ENCODE measurements around the gene RBM23.
A peak's percentile ranks its signal among the peaks of the same experiment; 100 is the strongest.
"Not testable (repeated sequence)": the region's sequence is repeated elsewhere in the genome, so short reads cannot be mapped to it uniquely, and the experiment has no call there.

The RBM23 gene

DNA sequence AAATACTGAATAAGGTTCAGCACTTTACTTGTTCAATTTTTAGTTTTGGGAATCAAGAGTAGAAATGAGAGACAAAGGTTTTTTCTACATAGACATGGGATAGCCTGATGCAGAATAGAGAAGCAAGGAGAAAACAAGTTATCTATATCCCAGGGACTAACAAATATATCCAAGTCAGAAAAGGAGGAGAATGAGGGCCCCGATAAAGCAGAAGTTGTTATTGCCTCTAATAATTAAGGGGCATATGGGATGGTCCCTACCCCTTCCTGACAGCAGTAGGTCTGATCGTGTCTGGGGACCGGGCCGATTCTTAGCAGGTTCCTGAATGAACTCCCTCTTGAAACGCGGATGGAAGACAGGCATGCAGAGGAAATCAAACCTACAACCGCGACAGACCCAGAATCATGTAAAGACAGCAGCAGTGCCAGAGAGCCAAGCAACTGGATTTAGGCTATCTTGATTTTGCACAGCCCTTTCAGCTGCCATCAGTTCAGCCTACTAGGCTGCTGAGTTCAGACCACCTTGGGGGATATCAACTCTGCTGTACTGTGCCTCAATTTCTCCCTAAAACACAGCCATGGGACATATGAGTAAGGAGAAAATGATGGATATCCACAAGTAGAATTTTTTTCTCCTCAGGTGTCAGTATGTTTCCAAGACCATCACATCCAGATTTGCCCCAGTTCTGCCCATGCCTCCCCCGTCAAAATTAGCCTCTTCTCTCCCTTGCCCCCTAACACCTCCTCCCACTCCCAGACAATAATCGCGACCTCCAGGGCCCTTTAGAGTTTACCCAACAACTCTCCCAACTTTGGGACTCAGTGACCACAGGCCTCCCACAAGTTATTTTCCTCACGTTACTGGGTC is 9.5 kb upstream of the RBM23 start:
- DNase-seq, result no peak
- no peak overlapping the region for H3K4me3 Mint-ChIP-seq

GRCh38 chr14:22926316-22926715 is 7.4 kb upstream of the RBM23 start:
- H3K9me3 Mint-ChIP-seq, result no peaks in the 10 kb centered on the region
- H3K4me1 Mint-ChIP-seq, result peaks cover 13 to 21% of the 10 kb centered on the region in 2 donors
- H3K36me3 Mint-ChIP-seq, result peaks cover 40 to 47% of the 10 kb centered on the region in 2 donors
- H3K27ac Mint-ChIP-seq, result no peak overlapping the region
- no peaks in the 10 kb centered on the region for H3K27me3 Mint-ChIP-seq
- no peak overlapping the region for H3K4me3 Mint-ChIP-seq
- ATAC-seq (replicated peaks) (no peak), DNase-seq (no peak)

More for the DNA sequence above, 9.5 kb upstream of the RBM23 start:
- Mint-ChIP-seq H3K27ac (no peak overlapping the region), H3K36me3 (peaks cover 28 to 36% of the 10 kb centered on the region in 2 donors), H3K27me3 (no peaks in the 10 kb centered on the region), H3K9me3 (no peaks in the 10 kb centered on the region), H3K4me1 (peaks cover 12 to 21% of the 10 kb centered on the region in 2 donors)
- ATAC-seq (replicated peaks), result no peak

- Mint-ChIP-seq H3K9me3 (no peaks in the 10 kb centered on the region), H3K36me3 (peaks cover 45 to 54% of the 10 kb centered on the region in 2 donors), H3K4me1 (peaks cover 13 to 21% of the 10 kb centered on the region in 2 donors), H3K27ac (no peak overlapping the region), H3K27me3 (no peaks in the 10 kb centered on the region), H3K4me3 (no peak overlapping the region)
- DNase-seq (no peak), ATAC-seq (replicated peaks) (no peak)
Observed at GRCh38 chr14:22925513-22925912, 6.6 kb upstream of the RBM23 start.

- Mint-ChIP-seq H3K27me3 (no peaks in the 10 kb centered on the region), H3K9me3 (no peaks in the 10 kb centered on the region), H3K4me1 (peaks cover 18 to 37% of the 10 kb centered on the region in 2 donors), H3K36me3 (peaks cover 48 to 57% of the 10 kb centered on the region in 2 donors), H3K27ac (no peak overlapping the region), H3K4me3 (no peak overlapping the region)
- ATAC-seq (replicated peaks) (no peak), DNase-seq (no peak)
Observed at GRCh38 chr14:22923746-22924145, 4.8 kb upstream of the RBM23 start.

- H3K27ac Mint-ChIP-seq, result no peak overlapping the region
- no peak for DNase-seq
- H3K36me3 Mint-ChIP-seq, result peaks cover 55 to 65% of the 10 kb centered on the region in 2 donors
- H3K4me1 Mint-ChIP-seq, result peaks cover 17 to 46% of the 10 kb centered on the region in 2 donors
- ATAC-seq (replicated peaks), result no peak
- H3K9me3 Mint-ChIP-seq, result no peaks in the 10 kb centered on the region
- no peak overlapping the region for H3K4me3 Mint-ChIP-seq
- H3K27me3 Mint-ChIP-seq, result no peaks in the 10 kb centered on the region
Observed at GRCh38 chr14:22922294-22922693, 3.3 kb upstream of the RBM23 start.

DNA sequence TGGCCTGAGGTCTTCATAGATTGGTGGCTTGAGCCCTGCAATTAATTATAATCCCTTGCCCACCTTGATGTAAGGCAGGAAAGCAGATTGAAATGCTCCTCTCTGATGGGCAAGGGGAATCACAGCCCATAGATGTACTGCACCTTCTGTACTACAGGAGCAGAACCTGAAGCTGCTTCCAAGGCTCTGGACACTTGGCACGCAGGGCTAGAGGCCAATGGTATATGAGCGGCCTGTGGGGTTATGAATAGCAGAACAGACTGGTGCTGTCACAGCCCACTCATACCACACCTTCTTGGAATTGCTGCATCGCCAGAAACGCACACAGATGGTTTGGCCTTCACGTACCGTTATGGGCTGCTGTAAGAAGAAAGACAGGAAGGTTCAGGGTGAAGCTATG is 1.7 kb upstream of the RBM23 start:
- Mint-ChIP-seq H3K27me3 (no peaks in the 10 kb centered on the region), H3K4me3 (no peak overlapping the region), H3K9me3 (no peaks in the 10 kb centered on the region), H3K27ac (peak overlapping the region; percentile 51), H3K4me1 (peaks cover 16 to 43% of the 10 kb centered on the region in 2 donors), H3K36me3 (peaks cover 47 to 53% of the 10 kb centered on the region in 2 donors)
- ATAC-seq (replicated peaks) (no peak), DNase-seq (no peak)

- H3K9me3 Mint-ChIP-seq, result no peaks in the 10 kb centered on the region
- ATAC-seq (replicated peaks), result peak; percentile 2
- H3K36me3 Mint-ChIP-seq, result peaks cover 43 to 49% of the 10 kb centered on the region in 2 donors
- peak overlapping the region; percentile 100 for H3K27ac Mint-ChIP-seq
- no peak for DNase-seq
- peaks cover 16 to 51% of the 10 kb centered on the region in 2 donors for H3K4me1 Mint-ChIP-seq
- H3K4me3 Mint-ChIP-seq, result peak overlapping the region; percentile 96 to 99
- H3K27me3 Mint-ChIP-seq, result no peaks in the 10 kb centered on the region
Observed at GRCh38 chr14:22919601-22919921, 612 bp upstream of the RBM23 start.

- Mint-ChIP-seq H3K9me3 (no peaks in the 10 kb centered on the region), H3K27ac (no peak overlapping the region), H3K4me3 (no peak overlapping the region), H3K27me3 (no peaks in the 10 kb centered on the region), H3K36me3 (peaks cover 28 to 30% of the 10 kb centered on the region in 2 donors), H3K4me1 (peaks cover 19 to 62% of the 10 kb centered on the region in 2 donors)
- no peak for DNase-seq
- ATAC-seq (replicated peaks), result no peak
Observed at GRCh38 chr14:22915886-22916521, 2.9 kb downstream of the RBM23 start.

DNA sequence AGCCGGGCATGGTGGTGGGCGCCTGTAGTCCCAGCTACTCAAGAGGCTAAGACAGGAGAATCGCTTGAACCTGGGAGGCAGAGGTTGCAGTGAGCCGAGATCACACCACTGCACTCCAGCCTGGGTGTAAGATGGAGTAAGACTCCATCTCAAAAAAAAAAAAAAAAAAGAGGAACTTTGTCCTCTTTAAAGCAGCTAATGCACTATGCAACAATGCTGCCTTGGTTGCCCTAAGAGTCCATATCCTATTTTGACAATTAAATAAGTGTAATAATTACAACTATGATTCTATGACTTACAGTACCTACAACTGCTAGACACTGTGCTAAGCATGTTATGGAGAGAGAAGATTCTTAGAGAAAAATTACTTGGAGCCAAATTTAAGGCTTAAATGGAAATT is 4.1 kb downstream of the RBM23 start:
- H3K27ac Mint-ChIP-seq; H3K4me3 Mint-ChIP-seq; DNase-seq; H3K27me3 Mint-ChIP-seq; ATAC-seq (replicated peaks); H3K9me3 Mint-ChIP-seq: not testable (repeated sequence)
- Mint-ChIP-seq H3K36me3 (peaks cover 25 to 33% of the 10 kb centered on the region in 2 donors), H3K4me1 (peaks cover 18 to 55% of the 10 kb centered on the region in 2 donors)

DNA sequence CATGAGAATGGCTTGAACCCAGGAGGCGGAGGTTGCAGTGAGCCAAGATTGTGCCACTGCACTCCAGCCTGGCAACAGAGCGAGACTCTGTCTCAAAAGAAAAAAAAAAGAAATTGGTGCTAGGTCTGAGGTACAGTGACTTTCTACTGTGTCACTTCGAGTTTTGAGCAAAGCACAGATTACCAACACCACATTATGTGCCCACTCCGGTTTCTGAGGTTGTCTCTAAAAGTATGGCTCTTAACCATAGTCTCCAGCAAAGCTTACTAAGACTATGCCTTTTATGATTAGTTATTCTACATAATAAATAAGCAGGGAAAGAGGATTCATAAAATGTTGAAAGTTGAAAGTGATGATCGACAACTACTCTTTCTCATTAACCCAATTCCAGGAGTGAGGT is 8.0 kb downstream of the RBM23 start:
- Mint-ChIP-seq H3K4me3 (no peak overlapping the region), H3K4me1 (peaks cover 11 to 35% of the 10 kb centered on the region in 2 donors), H3K9me3 (no peaks in the 10 kb centered on the region), H3K36me3 (peaks cover 25 to 32% of the 10 kb centered on the region in 2 donors), H3K27me3 (no peaks in the 10 kb centered on the region), H3K27ac (no peak overlapping the region)
- DNase-seq (no peak), ATAC-seq (replicated peaks) (no peak)

- Mint-ChIP-seq H3K4me1 (peaks cover 11 to 26% of the 10 kb centered on the region in 2 donors), H3K4me3 (no peak overlapping the region), H3K36me3 (peaks cover 41 to 42% of the 10 kb centered on the region in 2 donors), H3K27me3 (no peaks in the 10 kb centered on the region), H3K27ac (no peak overlapping the region), H3K9me3 (no peaks in the 10 kb centered on the region)
- ATAC-seq (replicated peaks) (no peak), DNase-seq (no peak)
Observed at GRCh38 chr14:22908601-22909000, 10.3 kb downstream of the RBM23 start.

DNA sequence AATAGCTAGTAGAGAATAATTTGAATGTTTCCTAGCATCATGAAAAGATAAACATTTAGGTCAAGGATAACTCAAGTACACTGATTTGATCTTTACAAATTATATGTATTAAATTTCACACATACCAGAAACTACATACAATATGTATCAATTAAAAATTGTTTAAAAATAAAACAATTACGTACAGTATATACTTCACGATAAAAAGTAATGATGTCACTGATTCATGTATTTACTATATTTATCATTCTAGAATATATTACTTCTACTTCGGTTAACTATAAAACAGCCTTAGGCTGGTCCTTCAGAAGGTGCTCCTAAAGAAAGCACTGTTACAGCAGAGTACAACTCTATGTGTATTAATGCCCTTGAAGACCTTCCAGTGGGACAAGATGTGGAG is 11.5 kb downstream of the RBM23 start:
- Mint-ChIP-seq H3K27me3 (no peaks in the 10 kb centered on the region), H3K27ac (no peak overlapping the region), H3K36me3 (peaks cover 38 to 40% of the 10 kb centered on the region in 2 donors), H3K4me1 (peaks cover 9 to 20% of the 10 kb centered on the region in 2 donors), H3K4me3 (no peak overlapping the region), H3K9me3 (no peaks in the 10 kb centered on the region)
- DNase-seq (no peak), ATAC-seq (replicated peaks) (no peak)

- peaks cover 4 to 7% of the 10 kb centered on the region in 2 donors for H3K4me1 Mint-ChIP-seq
- H3K9me3 Mint-ChIP-seq, result no peaks in the 10 kb centered on the region
- H3K36me3 Mint-ChIP-seq, result peaks cover 43% of the 10 kb centered on the region in 2 donors
- ATAC-seq (replicated peaks), result no peak
- H3K27ac Mint-ChIP-seq, result no peak overlapping the region
- no peak for DNase-seq
- H3K4me3 Mint-ChIP-seq, result no peak overlapping the region
- no peaks in the 10 kb centered on the region for H3K27me3 Mint-ChIP-seq
Observed at GRCh38 chr14:22906073-22906472, 12.9 kb downstream of the RBM23 start.

DNA sequence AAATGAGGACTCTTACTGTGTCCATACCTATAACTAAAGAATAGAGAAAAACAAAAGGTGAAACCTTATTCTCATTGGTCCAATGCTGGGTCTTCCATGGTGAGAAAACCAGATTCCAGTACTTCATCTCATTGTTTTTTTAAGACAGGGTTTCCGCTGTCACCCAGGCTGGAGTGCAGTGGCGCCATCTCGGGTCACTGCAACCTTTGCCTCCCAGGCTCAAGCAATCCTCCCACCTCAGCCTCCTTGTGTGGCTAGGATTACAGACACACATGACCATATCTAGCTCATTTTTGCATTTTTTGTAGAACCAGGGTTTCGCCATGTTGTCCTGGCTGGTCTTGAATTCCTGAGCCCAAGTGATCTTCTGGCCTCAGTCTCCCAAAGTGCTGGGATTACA is 13.3 kb downstream of the RBM23 start:
- ATAC-seq (replicated peaks) (no peak), DNase-seq (no peak)
- Mint-ChIP-seq H3K9me3 (no peaks in the 10 kb centered on the region), H3K36me3 (peaks cover 45 to 46% of the 10 kb centered on the region in 2 donors), H3K27ac (no peak overlapping the region), H3K27me3 (no peaks in the 10 kb centered on the region), H3K4me1 (peaks cover 6 to 11% of the 10 kb centered on the region in 2 donors), H3K4me3 (no peak overlapping the region)

GRCh38 chr14:22903742-22904087 is 15.2 kb downstream of the RBM23 start:
- Mint-ChIP-seq H3K27ac (no peak overlapping the region), H3K4me1 (peaks cover 3 to 10% of the 10 kb centered on the region in 2 donors), H3K9me3 (no peaks in the 10 kb centered on the region), H3K4me3 (no peak overlapping the region), H3K27me3 (no peaks in the 10 kb centered on the region), H3K36me3 (peaks cover 35 to 37% of the 10 kb centered on the region in 2 donors)
- DNase-seq (no peak), ATAC-seq (replicated peaks) (no peak)
